H9 (cell line): ENCODE measurements around the gene SH3RF2. TPM values are rescaled to one million over a fixed set of nuclear protein-coding genes. Genes with fewer than 3 reads are reported as not detected.

ENCODE experiments used
- DNase-seq: peaks from one replicate; pipeline ENCODE4 v3.0.0-alpha.2; 2017
- H2AFZ ChIP-seq: one replicate; pipeline ENCODE4 v1.6.1; 2013; ENCODE audit warnings: mild to moderate bottlenecking, low read length, control low read depth, moderate library complexity
- H2AK5ac ChIP-seq: 2 replicates; pipeline ENCODE4 v1.6.1; 2013; ENCODE audit warnings: low read length, control low read depth, mixed read lengths; ENCODE audit not compliant: insufficient read length
- H2BK120ac ChIP-seq: one replicate; pipeline ENCODE4 v1.6.1; 2013; ENCODE audit warnings: low read depth, mild to moderate bottlenecking, low read length, control low read depth, inconsistent platforms; ENCODE audit not compliant: poor library complexity, severe bottlenecking
- H2BK12ac ChIP-seq: 2 replicates; pipeline ENCODE4 v1.6.1; 2013; ENCODE audit warnings: low read length, control low read depth, mixed read lengths, low read depth; ENCODE audit not compliant: insufficient read length
- H2BK15ac ChIP-seq: 2 replicates; pipeline ENCODE4 v1.6.1; 2013; ENCODE audit warnings: low read depth, low read length, control low read depth
- H2BK20ac ChIP-seq: one replicate; pipeline ENCODE4 v1.6.1; 2013; ENCODE audit warnings: low read depth, mild to moderate bottlenecking, low read length, control low read depth, inconsistent platforms; ENCODE audit not compliant: poor library complexity, severe bottlenecking
- H2BK5ac ChIP-seq: 2 replicates; pipeline ENCODE4 v1.6.1; 2013; ENCODE audit warnings: low read length, control low read depth, mixed read lengths; ENCODE audit not compliant: insufficient read length
- H3K14ac ChIP-seq: 2 replicates; pipeline ENCODE4 v1.6.1; 2013; ENCODE audit warnings: low read length, control low read depth; ENCODE audit not compliant: insufficient read depth
- H3K18ac ChIP-seq: 2 replicates; pipeline ENCODE4 v1.6.1; 2013; ENCODE audit warnings: low read depth, mild to moderate bottlenecking, mixed read lengths, low read length, control low read depth; ENCODE audit not compliant: insufficient read length
- H3K23ac ChIP-seq: 2 replicates; pipeline ENCODE4 v1.6.1; 2013; ENCODE audit warnings: low read length, control low read depth, mixed read lengths, low read depth; ENCODE audit not compliant: insufficient read length
- H3K23me2 ChIP-seq: 2 replicates; pipeline ENCODE4 v1.6.1; 2013; ENCODE audit warnings: low read depth, mild to moderate bottlenecking, mixed read lengths, low read length, control low read depth; ENCODE audit not compliant: insufficient read length, poor library complexity, severe bottlenecking
- H3K27ac ChIP-seq: 2 replicates; pipeline ENCODE4 v1.5.1; 2013; ENCODE audit warnings: low read length, control low read depth, mixed read lengths, low read depth; ENCODE audit not compliant: insufficient read length
- H3K27me3 ChIP-seq: 2 replicates; pipeline ENCODE4 v1.6.1; 2013; ENCODE audit warnings: low read length, control low read depth, inconsistent platforms; ENCODE audit not compliant: insufficient read depth
- H3K4ac ChIP-seq: 2 replicates; pipeline ENCODE4 v1.6.1; 2013; ENCODE audit warnings: low read depth, mild to moderate bottlenecking, control low read depth, inconsistent platforms, low read length, moderate library complexity
- H3K4me1 ChIP-seq: 2 replicates; pipeline ENCODE4 v1.6.1; 2013; ENCODE audit warnings: low read length, control low read depth, inconsistent platforms; ENCODE audit not compliant: insufficient read depth
- H3K4me2 ChIP-seq: 2 replicates; pipeline ENCODE4 v1.6.1; 2013; ENCODE audit warnings: low read length, control low read depth, mixed read lengths; ENCODE audit not compliant: insufficient read length, insufficient read depth
- H3K56ac ChIP-seq: 2 replicates; pipeline ENCODE4 v1.6.1; 2013; ENCODE audit warnings: low read depth, mild to moderate bottlenecking, mixed read lengths, low read length, control low read depth; ENCODE audit not compliant: insufficient read length
- H3K79me1 ChIP-seq: 2 replicates; pipeline ENCODE4 v1.6.1; 2013; ENCODE audit warnings: low read depth, mild to moderate bottlenecking, moderate library complexity, low read length, control low read depth, inconsistent platforms; ENCODE audit not compliant: insufficient read depth, poor library complexity, severe bottlenecking
- H3K79me2 ChIP-seq: 2 replicates; pipeline ENCODE4 v1.6.1; 2013; ENCODE audit warnings: low read length, control low read depth, inconsistent platforms; ENCODE audit not compliant: insufficient read depth
- H3K9ac ChIP-seq: 2 replicates; pipeline ENCODE4 v1.6.1; 2013; ENCODE audit warnings: low read length, control low read depth, mixed read lengths; ENCODE audit not compliant: insufficient read length; ENCODE audit errors: extremely low read depth
- H3K9me3 ChIP-seq: one replicate; pipeline ENCODE4 v1.6.1; 2013; ENCODE audit warnings: low read depth, low read length, inconsistent platforms; ENCODE audit not compliant: control insufficient read depth
- H3T11ph ChIP-seq: one replicate; pipeline ENCODE4 v1.6.1; 2013; ENCODE audit warnings: mild to moderate bottlenecking, low read length, control low read depth, inconsistent platforms
- H4K20me1 ChIP-seq: one replicate; pipeline ENCODE4 v1.6.1; 2013; ENCODE audit not compliant: control insufficient read depth, insufficient read length, insufficient read depth
- H4K5ac ChIP-seq: 2 replicates; pipeline ENCODE4 v1.6.1; 2013; ENCODE audit warnings: low read depth, mild to moderate bottlenecking, mixed read lengths, low read length, control low read depth; ENCODE audit not compliant: insufficient read length
- H4K8ac ChIP-seq: replicated peaks from 2 replicates; pipeline ENCODE4 v1.6.1; 2013; ENCODE audit warnings: low read length, control low read depth, mixed read lengths, low read depth; ENCODE audit not compliant: insufficient read length
- H4K91ac ChIP-seq: 2 replicates; pipeline ENCODE4 v1.6.1; 2013; ENCODE audit warnings: low read depth, mild to moderate bottlenecking, moderate library complexity, mixed read lengths, low read length, control low read depth; ENCODE audit not compliant: insufficient read length
- H3K27ac Mint-ChIP-seq, 3 experiments: 2 replicates in 2 of 3; 3 replicates in 1 of 3; pipeline ENCODE4 v1.8.0; 2020 to 2021; ENCODE audit warnings: mixed read lengths in 3 of 3, mild to moderate bottlenecking in 1 of 3, moderate library complexity in 1 of 3
- H3K27me3 Mint-ChIP-seq: 2 replicates; pipeline ENCODE4 v1.8.0; 2021; ENCODE audit warnings: low read depth, mild to moderate bottlenecking, moderate library complexity, mixed read lengths
- H3K36me3 Mint-ChIP-seq, 3 experiments: 2 replicates in 2 of 3; 3 replicates in 1 of 3; pipeline ENCODE4 v1.8.0; 2020 to 2021; ENCODE audit warnings: low read depth in 3 of 3, mixed read lengths in 3 of 3; ENCODE audit not compliant: insufficient read depth in 1 of 3
- H3K4me1 Mint-ChIP-seq, 2 experiments: 2 replicates each; pipeline ENCODE4 v1.8.0; 2020; ENCODE audit warnings: mixed read lengths in 2 of 2
- H3K4me3 Mint-ChIP-seq, 2 experiments: 2 replicates in 1 of 2; 3 replicates in 1 of 2; pipeline ENCODE4 v1.8.0; 2020 to 2021; ENCODE audit warnings: mild to moderate bottlenecking in 2 of 2, mixed read lengths in 2 of 2, moderate library complexity in 1 of 2
- H3K9me3 Mint-ChIP-seq, 2 experiments: 2 replicates in 1 of 2; 3 replicates in 1 of 2; pipeline ENCODE4 v1.8.0; 2020; ENCODE audit warnings: mild to moderate bottlenecking in 2 of 2, mixed read lengths in 2 of 2, moderate library complexity in 1 of 2
- WGBS: extraction: QIAGEN DNeasy Blood & Tissue Kit; methylation state at CpG from one replicate; pipeline ENCODE4 v1.1.7; 2013; ENCODE audit warnings: missing lambda C conversion rate, low lambda C conversion rate, mixed read lengths; ENCODE audit not compliant: insufficient read length; ENCODE audit errors: extremely low coverage; 5-methylcytosine and 5-hydroxymethylcytosine counted together
- total RNA-seq: library from RNA; stranded (reverse); gene quantifications from 2 replicates; pipeline ENCODE4 v1.2.1, GENCODE V29; 2021
- TF ChIP-seq, protein P1 (sequence below): fragments of 200-600 bp; sonication (generic); conservative IDR thresholded peaks from 3 replicates; pipeline ENCODE4 v1.8.0; 2021; ENCODE audit warnings: antibody characterized with exemption, mild to moderate bottlenecking

SH3RF2 gene
- total RNA-seq, 1 experiment from 2014 or later = 0.66 TPM

DNA sequence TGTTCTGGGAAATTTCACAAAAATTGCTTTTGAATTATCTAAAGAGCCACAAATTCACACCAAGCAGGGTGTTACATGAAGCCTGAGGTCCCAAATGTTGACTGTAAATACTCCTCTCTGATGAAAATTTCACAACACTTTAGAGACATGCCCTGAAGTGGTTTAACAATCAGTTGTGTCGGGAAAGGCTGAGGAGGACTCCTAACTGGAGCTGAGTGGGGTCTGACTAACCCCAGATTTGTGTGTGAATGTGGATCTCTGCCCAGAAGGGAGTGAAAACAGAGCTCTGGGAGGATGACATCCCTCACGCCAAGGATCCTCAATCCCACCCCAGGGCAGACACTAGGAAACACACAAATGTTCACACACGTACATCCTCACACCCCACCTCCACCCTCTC lies 32.5 kb upstream of the SH3RF2 start:
- WGBS = no CpG with 5 or more reads among the region's 3 CpGs
- Histone ChIP-seq H3K4me2 (no peak overlapping the region), H4K8ac (no peak overlapping the region), H2AK5ac (no peak overlapping the region), H4K5ac (no peak overlapping the region), H2BK120ac (no peak overlapping the region), H2BK15ac (no peak overlapping the region), H3K9me3 (no peaks in the 10 kb centered on the region), H3K79me1 (no peaks in the 10 kb centered on the region), H3K23ac (no peak overlapping the region), H2BK20ac (no peak overlapping the region), H3T11ph (no peak overlapping the region), H3K4ac (no peak overlapping the region), H4K91ac (no peak overlapping the region), H3K4me1 (no peaks in the 10 kb centered on the region), H3K18ac (no peak overlapping the region), H3K14ac (no peak overlapping the region), H2BK5ac (no peak overlapping the region), H2BK12ac (no peak overlapping the region), H3K79me2 (no peaks in the 10 kb centered on the region), H3K23me2 (no peaks in the 10 kb centered on the region), H3K56ac (no peak overlapping the region), H4K20me1 (no peaks in the 10 kb centered on the region), H2AFZ (no peak overlapping the region), H3K9ac (no peak overlapping the region), H3K27ac (no peak overlapping the region), H3K27me3 (no peaks in the 10 kb centered on the region)
- peaks cover 16 to 17% of the 10 kb centered on the region in 2 experiments; a peak in 3 of 5 replicates for H3K9me3 Mint-ChIP-seq
- TF ChIP-seq, protein P1, sequence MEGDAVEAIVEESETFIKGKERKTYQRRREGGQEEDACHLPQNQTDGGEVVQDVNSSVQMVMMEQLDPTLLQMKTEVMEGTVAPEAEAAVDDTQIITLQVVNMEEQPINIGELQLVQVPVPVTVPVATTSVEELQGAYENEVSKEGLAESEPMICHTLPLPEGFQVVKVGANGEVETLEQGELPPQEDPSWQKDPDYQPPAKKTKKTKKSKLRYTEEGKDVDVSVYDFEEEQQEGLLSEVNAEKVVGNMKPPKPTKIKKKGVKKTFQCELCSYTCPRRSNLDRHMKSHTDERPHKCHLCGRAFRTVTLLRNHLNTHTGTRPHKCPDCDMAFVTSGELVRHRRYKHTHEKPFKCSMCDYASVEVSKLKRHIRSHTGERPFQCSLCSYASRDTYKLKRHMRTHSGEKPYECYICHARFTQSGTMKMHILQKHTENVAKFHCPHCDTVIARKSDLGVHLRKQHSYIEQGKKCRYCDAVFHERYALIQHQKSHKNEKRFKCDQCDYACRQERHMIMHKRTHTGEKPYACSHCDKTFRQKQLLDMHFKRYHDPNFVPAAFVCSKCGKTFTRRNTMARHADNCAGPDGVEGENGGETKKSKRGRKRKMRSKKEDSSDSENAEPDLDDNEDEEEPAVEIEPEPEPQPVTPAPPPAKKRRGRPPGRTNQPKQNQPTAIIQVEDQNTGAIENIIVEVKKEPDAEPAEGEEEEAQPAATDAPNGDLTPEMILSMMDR = no peak
- peaks cover 0 to 16% (median 8%) of the 10 kb centered on the region in 3 experiments; a peak in 4 of 7 replicates for H3K36me3 Mint-ChIP-seq
- H3K27me3 Mint-ChIP-seq = no peaks in the 10 kb centered on the region
- DNase-seq = no peak
- no peak overlapping the region for H3K27ac Mint-ChIP-seq
- H3K4me3 Mint-ChIP-seq = no peak overlapping the region
- H3K4me1 Mint-ChIP-seq = peaks cover 6 to 7% of the 10 kb centered on the region in 2 experiments
